H9 (cell line): ENCODE results near the gene PIGL. TPM values are rescaled to one million over a fixed set of nuclear protein-coding genes. Genes with fewer than 3 reads are reported as not detected.

Source experiments
- DNase-seq: peaks from one replicate; pipeline ENCODE4 v3.0.0-alpha.2; 2017
- H2AFZ ChIP-seq: one replicate; pipeline ENCODE4 v1.6.1; 2013; ENCODE audit warnings: mild to moderate bottlenecking, low read length, control low read depth, moderate library complexity
- H2AK5ac ChIP-seq: 2 replicates; pipeline ENCODE4 v1.6.1; 2013; ENCODE audit warnings: low read length, control low read depth, mixed read lengths; ENCODE audit not compliant: insufficient read length
- H2BK120ac ChIP-seq: one replicate; pipeline ENCODE4 v1.6.1; 2013; ENCODE audit warnings: low read depth, mild to moderate bottlenecking, low read length, control low read depth, inconsistent platforms; ENCODE audit not compliant: poor library complexity, severe bottlenecking
- H2BK12ac ChIP-seq: 2 replicates; pipeline ENCODE4 v1.6.1; 2013; ENCODE audit warnings: low read length, control low read depth, mixed read lengths, low read depth; ENCODE audit not compliant: insufficient read length
- H2BK15ac ChIP-seq: 2 replicates; pipeline ENCODE4 v1.6.1; 2013; ENCODE audit warnings: low read depth, low read length, control low read depth
- H2BK20ac ChIP-seq: one replicate; pipeline ENCODE4 v1.6.1; 2013; ENCODE audit warnings: low read depth, mild to moderate bottlenecking, low read length, control low read depth, inconsistent platforms; ENCODE audit not compliant: poor library complexity, severe bottlenecking
- H2BK5ac ChIP-seq: 2 replicates; pipeline ENCODE4 v1.6.1; 2013; ENCODE audit warnings: low read length, control low read depth, mixed read lengths; ENCODE audit not compliant: insufficient read length
- H3K14ac ChIP-seq: 2 replicates; pipeline ENCODE4 v1.6.1; 2013; ENCODE audit warnings: low read length, control low read depth; ENCODE audit not compliant: insufficient read depth
- H3K18ac ChIP-seq: 2 replicates; pipeline ENCODE4 v1.6.1; 2013; ENCODE audit warnings: low read depth, mild to moderate bottlenecking, mixed read lengths, low read length, control low read depth; ENCODE audit not compliant: insufficient read length
- H3K23ac ChIP-seq: 2 replicates; pipeline ENCODE4 v1.6.1; 2013; ENCODE audit warnings: low read length, control low read depth, mixed read lengths, low read depth; ENCODE audit not compliant: insufficient read length
- H3K23me2 ChIP-seq: 2 replicates; pipeline ENCODE4 v1.6.1; 2013; ENCODE audit warnings: low read depth, mild to moderate bottlenecking, mixed read lengths, low read length, control low read depth; ENCODE audit not compliant: insufficient read length, poor library complexity, severe bottlenecking
- H3K27ac ChIP-seq: 2 replicates; pipeline ENCODE4 v1.5.1; 2013; ENCODE audit warnings: low read length, control low read depth, mixed read lengths, low read depth; ENCODE audit not compliant: insufficient read length
- H3K27me3 ChIP-seq: 2 replicates; pipeline ENCODE4 v1.6.1; 2013; ENCODE audit warnings: low read length, control low read depth, inconsistent platforms; ENCODE audit not compliant: insufficient read depth
- H3K4ac ChIP-seq: 2 replicates; pipeline ENCODE4 v1.6.1; 2013; ENCODE audit warnings: low read depth, mild to moderate bottlenecking, control low read depth, inconsistent platforms, low read length, moderate library complexity
- H3K4me1 ChIP-seq: 2 replicates; pipeline ENCODE4 v1.6.1; 2013; ENCODE audit warnings: low read length, control low read depth, inconsistent platforms; ENCODE audit not compliant: insufficient read depth
- H3K4me2 ChIP-seq: 2 replicates; pipeline ENCODE4 v1.6.1; 2013; ENCODE audit warnings: low read length, control low read depth, mixed read lengths; ENCODE audit not compliant: insufficient read length, insufficient read depth
- H3K56ac ChIP-seq: 2 replicates; pipeline ENCODE4 v1.6.1; 2013; ENCODE audit warnings: low read depth, mild to moderate bottlenecking, mixed read lengths, low read length, control low read depth; ENCODE audit not compliant: insufficient read length
- H3K79me1 ChIP-seq: 2 replicates; pipeline ENCODE4 v1.6.1; 2013; ENCODE audit warnings: low read depth, mild to moderate bottlenecking, moderate library complexity, low read length, control low read depth, inconsistent platforms; ENCODE audit not compliant: insufficient read depth, poor library complexity, severe bottlenecking
- H3K79me2 ChIP-seq: 2 replicates; pipeline ENCODE4 v1.6.1; 2013; ENCODE audit warnings: low read length, control low read depth, inconsistent platforms; ENCODE audit not compliant: insufficient read depth
- H3K9ac ChIP-seq: 2 replicates; pipeline ENCODE4 v1.6.1; 2013; ENCODE audit warnings: low read length, control low read depth, mixed read lengths; ENCODE audit not compliant: insufficient read length; ENCODE audit errors: extremely low read depth
- H3K9me3 ChIP-seq: one replicate; pipeline ENCODE4 v1.6.1; 2013; ENCODE audit warnings: low read depth, low read length, inconsistent platforms; ENCODE audit not compliant: control insufficient read depth
- H3T11ph ChIP-seq: one replicate; pipeline ENCODE4 v1.6.1; 2013; ENCODE audit warnings: mild to moderate bottlenecking, low read length, control low read depth, inconsistent platforms
- H4K20me1 ChIP-seq: one replicate; pipeline ENCODE4 v1.6.1; 2013; ENCODE audit not compliant: control insufficient read depth, insufficient read length, insufficient read depth
- H4K5ac ChIP-seq: 2 replicates; pipeline ENCODE4 v1.6.1; 2013; ENCODE audit warnings: low read depth, mild to moderate bottlenecking, mixed read lengths, low read length, control low read depth; ENCODE audit not compliant: insufficient read length
- H4K8ac ChIP-seq: replicated peaks from 2 replicates; pipeline ENCODE4 v1.6.1; 2013; ENCODE audit warnings: low read length, control low read depth, mixed read lengths, low read depth; ENCODE audit not compliant: insufficient read length
- H4K91ac ChIP-seq: 2 replicates; pipeline ENCODE4 v1.6.1; 2013; ENCODE audit warnings: low read depth, mild to moderate bottlenecking, moderate library complexity, mixed read lengths, low read length, control low read depth; ENCODE audit not compliant: insufficient read length
- H3K27ac Mint-ChIP-seq, 3 experiments: 2 replicates in 2 of 3; 3 replicates in 1 of 3; pipeline ENCODE4 v1.8.0; 2020 to 2021; ENCODE audit warnings: mixed read lengths in 3 of 3, mild to moderate bottlenecking in 1 of 3, moderate library complexity in 1 of 3
- H3K27me3 Mint-ChIP-seq: 2 replicates; pipeline ENCODE4 v1.8.0; 2021; ENCODE audit warnings: low read depth, mild to moderate bottlenecking, moderate library complexity, mixed read lengths
- H3K36me3 Mint-ChIP-seq, 3 experiments: 2 replicates in 2 of 3; 3 replicates in 1 of 3; pipeline ENCODE4 v1.8.0; 2020 to 2021; ENCODE audit warnings: low read depth in 3 of 3, mixed read lengths in 3 of 3; ENCODE audit not compliant: insufficient read depth in 1 of 3
- H3K4me1 Mint-ChIP-seq, 2 experiments: 2 replicates each; pipeline ENCODE4 v1.8.0; 2020; ENCODE audit warnings: mixed read lengths in 2 of 2
- H3K4me3 Mint-ChIP-seq, 2 experiments: 2 replicates in 1 of 2; 3 replicates in 1 of 2; pipeline ENCODE4 v1.8.0; 2020 to 2021; ENCODE audit warnings: mild to moderate bottlenecking in 2 of 2, mixed read lengths in 2 of 2, moderate library complexity in 1 of 2
- H3K9me3 Mint-ChIP-seq, 2 experiments: 2 replicates in 1 of 2; 3 replicates in 1 of 2; pipeline ENCODE4 v1.8.0; 2020; ENCODE audit warnings: mild to moderate bottlenecking in 2 of 2, mixed read lengths in 2 of 2, moderate library complexity in 1 of 2
- WGBS: extraction: QIAGEN DNeasy Blood & Tissue Kit; methylation state at CpG from one replicate; pipeline ENCODE4 v1.1.7; 2013; ENCODE audit warnings: missing lambda C conversion rate, low lambda C conversion rate, mixed read lengths; ENCODE audit not compliant: insufficient read length; ENCODE audit errors: extremely low coverage; 5-methylcytosine and 5-hydroxymethylcytosine counted together
- total RNA-seq: library from RNA; stranded (reverse); gene quantifications from 2 replicates; pipeline ENCODE4 v1.2.1, GENCODE V29; 2021
- TF ChIP-seq, protein P1 (sequence below): fragments of 200-600 bp; sonication (generic); conservative IDR thresholded peaks from 3 replicates; pipeline ENCODE4 v1.8.0; 2021; ENCODE audit warnings: antibody characterized with exemption, mild to moderate bottlenecking

Gene PIGL
- total RNA-seq, 1 experiment from 2014 or later, result 21.6 TPM

DNA sequence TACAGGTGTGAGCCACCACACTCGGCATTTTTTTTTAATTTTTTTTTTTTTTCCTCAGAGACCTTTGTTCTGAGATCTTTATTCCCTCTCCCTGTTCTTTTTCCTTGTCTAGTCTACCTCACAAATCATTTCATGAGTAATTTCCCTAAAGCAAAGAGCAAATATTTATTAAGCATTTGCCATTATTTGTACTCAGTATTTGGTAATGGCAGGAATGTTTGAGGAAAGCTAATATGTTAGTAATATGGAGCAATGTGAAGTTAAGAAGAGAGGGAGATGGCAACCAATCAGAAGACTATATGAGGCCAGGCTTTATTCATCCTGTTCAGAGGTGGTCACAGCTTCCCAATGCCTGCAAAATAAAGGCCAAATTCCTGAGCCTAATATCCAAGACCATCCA, 122.9 kb downstream of the PIGL start:
- H3K36me3 Mint-ChIP-seq, result peaks cover 23 to 31% (median 27%) of the 10 kb centered on the region in 3 experiments; a peak in 6 of 7 replicates

More for the DNA sequence above, 122.9 kb downstream of the PIGL start:
- Histone ChIP-seq H4K20me1 (no peaks in the 10 kb centered on the region), H3K14ac (no peak overlapping the region), H3K4ac (no peak overlapping the region), H2AFZ (no peak overlapping the region), H3K4me1 (no peaks in the 10 kb centered on the region), H2BK5ac (no peak overlapping the region), H3K9me3 (no peaks in the 10 kb centered on the region), H3K23me2 (no peaks in the 10 kb centered on the region), H2BK12ac (no peak overlapping the region), H3K9ac (no peak overlapping the region), H3T11ph (no peak overlapping the region), H2BK15ac (no peak overlapping the region), H3K79me1 (no peaks in the 10 kb centered on the region), H4K5ac (no peak overlapping the region), H3K27me3 (no peaks in the 10 kb centered on the region), H2AK5ac (no peak overlapping the region), H3K18ac (no peak overlapping the region), H3K79me2 (no peaks in the 10 kb centered on the region), H2BK20ac (no peak overlapping the region), H3K23ac (no peak overlapping the region), H2BK120ac (no peak overlapping the region), H4K8ac (no peak overlapping the region), H3K27ac (no peak overlapping the region), H4K91ac (no peak overlapping the region), H3K4me2 (no peak overlapping the region), H3K56ac (no peak overlapping the region)
- WGBS, result no CpG with 5 or more reads among the region's 1 CpG
- DNase-seq, result no peak
- Mint-ChIP-seq H3K27me3 (no peaks in the 10 kb centered on the region), H3K27ac (no peak overlapping the region), H3K4me3 (no peak overlapping the region), H3K9me3 (no peaks in the 10 kb centered on the region), H3K4me1 (no peaks in the 10 kb centered on the region)
- TF ChIP-seq, protein P1, sequence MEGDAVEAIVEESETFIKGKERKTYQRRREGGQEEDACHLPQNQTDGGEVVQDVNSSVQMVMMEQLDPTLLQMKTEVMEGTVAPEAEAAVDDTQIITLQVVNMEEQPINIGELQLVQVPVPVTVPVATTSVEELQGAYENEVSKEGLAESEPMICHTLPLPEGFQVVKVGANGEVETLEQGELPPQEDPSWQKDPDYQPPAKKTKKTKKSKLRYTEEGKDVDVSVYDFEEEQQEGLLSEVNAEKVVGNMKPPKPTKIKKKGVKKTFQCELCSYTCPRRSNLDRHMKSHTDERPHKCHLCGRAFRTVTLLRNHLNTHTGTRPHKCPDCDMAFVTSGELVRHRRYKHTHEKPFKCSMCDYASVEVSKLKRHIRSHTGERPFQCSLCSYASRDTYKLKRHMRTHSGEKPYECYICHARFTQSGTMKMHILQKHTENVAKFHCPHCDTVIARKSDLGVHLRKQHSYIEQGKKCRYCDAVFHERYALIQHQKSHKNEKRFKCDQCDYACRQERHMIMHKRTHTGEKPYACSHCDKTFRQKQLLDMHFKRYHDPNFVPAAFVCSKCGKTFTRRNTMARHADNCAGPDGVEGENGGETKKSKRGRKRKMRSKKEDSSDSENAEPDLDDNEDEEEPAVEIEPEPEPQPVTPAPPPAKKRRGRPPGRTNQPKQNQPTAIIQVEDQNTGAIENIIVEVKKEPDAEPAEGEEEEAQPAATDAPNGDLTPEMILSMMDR, result no peak
